Measurements from ENCODE around the gene PWWP2A.

Gene PWWP2A

GRCh38 chr5:160105686-160106360 is 13.4 kb downstream of the PWWP2A start:
- no peak for TF ChIP-seq POLR2A (IDR thresholded peaks at IDR 0.05; ENCODE audit: low read depth, low read length)
- FAIRE-seq: no peak
- no peak for DNase-seq (ENCODE audit: insufficient read length, low spot score)

- TF ChIP-seq POLR2A (IDR thresholded peaks at IDR 0.05; ENCODE audit: low read depth, low read length): no peak
- FAIRE-seq (no peak), DNase-seq (ENCODE audit: insufficient read length, low spot score) (no peak)
Observed at GRCh38 chr5:160097991-160098390, 21.3 kb downstream of the PWWP2A start.

DNA sequence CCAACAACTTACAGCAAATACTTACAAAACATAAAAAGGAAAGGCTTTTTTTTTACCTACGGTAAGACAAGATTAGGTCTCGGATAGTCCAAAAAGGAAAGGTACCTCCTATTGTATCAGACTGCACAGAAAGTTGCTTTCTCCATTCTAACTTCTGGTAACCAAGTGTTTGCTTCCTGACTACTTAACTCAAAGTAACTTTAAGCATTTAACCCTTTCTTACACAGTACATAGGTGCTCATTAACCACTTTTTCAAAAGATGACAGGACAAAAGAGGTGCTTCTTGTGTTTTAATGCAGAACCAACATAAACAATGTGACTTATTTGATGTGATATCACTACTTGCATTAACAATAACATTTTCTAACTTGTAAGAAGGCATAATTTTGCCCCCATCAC is 23.1 kb downstream of the PWWP2A start:
- no peak for TF ChIP-seq POLR2A (IDR thresholded peaks at IDR 0.05; ENCODE audit: low read depth, low read length)
- FAIRE-seq (no peak), DNase-seq (ENCODE audit: insufficient read length, low spot score) (no peak)

- DNase-seq (ENCODE audit: insufficient read length, low spot score): no peak
- no peak for FAIRE-seq
- no peak for TF ChIP-seq POLR2A (IDR thresholded peaks at IDR 0.05; ENCODE audit: low read depth, low read length)
Observed at GRCh38 chr5:160092960-160093707, 26.1 kb downstream of the PWWP2A start.

- FAIRE-seq (peak; percentile 45), DNase-seq (ENCODE audit: insufficient read length, low spot score) (no peak)
- no peak for TF ChIP-seq POLR2A (IDR thresholded peaks at IDR 0.05; ENCODE audit: low read depth, low read length)
Observed at GRCh38 chr5:160092514-160092913, 26.7 kb downstream of the PWWP2A start.

DNA sequence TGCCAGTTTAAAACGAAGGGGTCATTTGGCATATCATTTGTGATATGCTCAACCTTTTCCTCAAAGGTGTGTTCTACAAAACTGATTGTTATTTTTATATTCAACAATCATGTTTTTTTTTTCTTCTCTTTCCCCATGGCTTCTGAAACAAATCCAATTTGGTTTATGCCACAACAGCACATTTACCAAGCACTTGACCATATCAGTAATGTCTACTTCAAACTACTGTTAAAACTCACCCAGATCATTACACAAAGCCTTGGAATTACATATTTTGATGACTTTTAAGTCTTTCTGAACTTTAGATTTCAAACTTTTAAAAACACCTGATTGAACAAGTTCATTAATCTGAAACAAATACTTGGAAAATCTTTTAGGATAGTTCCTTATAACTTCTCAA is 29.2 kb downstream of the PWWP2A start:
- no peak for DNase-seq (ENCODE audit: insufficient read length, low spot score)
- FAIRE-seq: no peak
- TF ChIP-seq POLR2A (IDR thresholded peaks at IDR 0.05; ENCODE audit: low read depth, low read length): no peak

DNA sequence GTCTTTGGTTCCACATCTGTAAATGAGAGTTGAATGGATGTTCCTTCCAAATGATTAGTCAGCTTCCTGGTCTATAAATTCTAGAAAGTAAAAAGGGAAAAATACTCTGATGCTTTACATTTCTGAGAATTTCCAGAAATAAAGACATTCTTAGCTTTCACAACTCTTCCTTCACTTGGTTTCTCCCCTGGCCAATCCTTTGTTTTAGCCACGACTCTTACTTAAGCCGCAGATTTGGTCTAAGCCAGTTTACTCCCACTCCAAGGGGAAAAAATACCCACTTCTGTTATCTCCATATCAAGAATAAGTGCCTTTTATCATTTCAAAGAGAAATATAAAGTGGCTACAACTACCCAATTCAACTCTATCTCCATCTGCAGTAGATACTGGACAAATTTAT is 29.7 kb downstream of the PWWP2A start:
- no peak for DNase-seq (ENCODE audit: insufficient read length, low spot score)
- FAIRE-seq: no peak
- TF ChIP-seq POLR2A (IDR thresholded peaks at IDR 0.05; ENCODE audit: low read depth, low read length): no peak

DNA sequence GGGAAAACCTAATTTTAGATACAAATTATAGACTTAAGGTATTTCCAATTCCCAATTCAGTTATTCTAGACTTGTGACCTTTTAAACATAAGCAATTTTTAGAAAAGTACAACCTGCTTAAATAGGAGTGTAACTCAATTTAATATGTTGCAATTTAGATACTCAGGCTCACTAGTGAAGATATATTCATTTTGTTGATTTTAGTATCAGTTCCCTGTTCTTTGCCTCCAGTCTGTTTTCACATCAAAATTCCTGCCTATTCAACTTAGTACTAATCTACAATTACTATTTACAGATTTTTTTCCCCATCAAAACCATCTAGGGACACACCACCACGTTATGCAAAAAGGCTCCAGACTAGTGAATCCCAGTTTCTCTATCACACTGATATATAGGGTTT is 30.4 kb downstream of the PWWP2A start:
- FAIRE-seq (no peak), DNase-seq (ENCODE audit: insufficient read length, low spot score) (no peak)
- no peak for TF ChIP-seq POLR2A (IDR thresholded peaks at IDR 0.05; ENCODE audit: low read depth, low read length)

GRCh38 chr5:160087199-160087598 is 32.1 kb downstream of the PWWP2A start:
- TF ChIP-seq POLR2A (IDR thresholded peaks at IDR 0.05; ENCODE audit: low read depth, low read length): no peak
- DNase-seq (ENCODE audit: insufficient read length, low spot score): no peak
- no peak for FAIRE-seq

DNA sequence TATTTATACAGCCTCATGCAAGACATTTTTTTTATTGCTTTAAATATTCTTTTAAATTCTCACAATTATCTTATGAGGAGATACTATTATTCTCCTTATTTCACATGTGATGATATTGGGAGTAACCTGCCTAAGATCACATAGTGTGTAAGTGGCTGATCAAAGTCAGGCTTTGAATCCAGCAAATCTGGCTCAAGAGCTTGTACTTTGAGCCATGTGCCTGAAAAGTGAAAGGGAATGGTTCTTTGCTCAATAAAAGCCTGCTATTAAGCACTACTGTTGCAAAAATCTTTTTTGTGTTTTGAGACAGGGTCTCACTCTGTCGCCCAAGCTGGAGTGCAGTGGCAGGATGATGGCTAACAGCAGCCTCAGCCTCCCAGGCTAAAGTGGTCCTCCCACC is 35.1 kb downstream of the PWWP2A start:
- DNase-seq (ENCODE audit: insufficient read length, low spot score) (no peak), FAIRE-seq (no peak)
- no peak for TF ChIP-seq POLR2A (IDR thresholded peaks at IDR 0.05; ENCODE audit: low read depth, low read length)

DNA sequence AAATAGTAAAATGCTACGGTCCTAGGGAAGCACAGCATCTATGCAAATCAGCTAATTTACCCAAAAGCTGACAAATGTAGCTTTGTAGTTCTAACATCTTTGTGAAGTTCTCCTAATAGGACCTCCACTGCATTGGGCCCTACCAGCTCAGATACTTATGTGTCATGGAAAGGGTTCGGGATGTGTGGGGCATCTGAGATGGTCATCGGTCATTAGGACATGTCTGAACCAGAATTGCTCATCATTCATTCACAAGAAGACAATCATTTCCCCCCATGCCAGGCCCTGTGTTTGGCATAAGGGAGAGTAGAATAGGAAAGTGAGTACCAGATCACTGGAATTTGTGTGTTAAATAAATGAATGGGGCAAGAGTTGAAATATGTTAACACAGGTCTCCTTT is 35.7 kb downstream of the PWWP2A start:
- DNase-seq (ENCODE audit: insufficient read length, low spot score) (peak; percentile 40), FAIRE-seq (no peak)
- no peak for TF ChIP-seq POLR2A (IDR thresholded peaks at IDR 0.05; ENCODE audit: low read depth, low read length)

DNA sequence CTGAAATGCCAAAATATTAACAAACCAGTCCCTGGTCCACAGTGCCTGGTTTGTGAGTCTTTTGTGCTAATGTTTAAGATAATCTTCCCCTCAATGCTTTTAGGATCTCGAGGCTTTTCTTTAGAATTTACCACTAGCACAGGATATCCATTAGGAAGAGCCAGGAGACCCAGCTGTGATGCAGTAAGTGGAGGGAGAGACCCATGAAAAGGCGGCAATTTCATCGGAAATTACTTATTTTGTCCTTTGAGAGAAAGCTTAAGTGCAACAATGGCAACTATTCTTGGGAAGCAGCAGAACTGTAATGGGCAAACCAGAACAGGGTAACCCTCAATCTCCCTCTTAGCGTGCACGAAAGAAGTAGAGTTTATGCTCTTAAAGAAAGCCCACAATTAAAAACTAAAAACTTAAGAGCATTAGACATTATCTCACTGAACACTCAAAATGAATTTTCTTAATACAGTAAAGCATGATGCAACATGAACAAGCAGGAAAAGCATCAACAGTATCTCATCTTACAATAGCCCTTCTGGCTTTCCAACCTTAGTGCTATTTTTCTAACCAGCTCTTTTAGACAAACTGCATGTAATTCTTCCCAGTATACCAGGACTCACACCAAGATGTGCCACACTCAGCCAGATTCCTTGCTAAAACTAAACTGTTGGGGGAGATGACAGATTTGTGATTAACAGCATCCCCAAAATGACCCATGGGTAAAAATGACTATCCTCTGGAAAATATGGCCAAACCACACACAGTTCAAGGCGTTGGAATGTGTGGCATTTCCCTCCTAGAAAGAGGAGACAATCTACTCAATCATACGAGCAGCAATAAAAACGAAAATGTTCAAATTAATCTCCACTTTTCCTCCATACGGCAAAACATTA is 36.4 kb downstream of the PWWP2A start:
- DNase-seq (ENCODE audit: insufficient read length, low spot score) (peak; percentile 39), FAIRE-seq (peak; percentile 91)
- no peak for TF ChIP-seq POLR2A (IDR thresholded peaks at IDR 0.05; ENCODE audit: low read depth, low read length)

DNA sequence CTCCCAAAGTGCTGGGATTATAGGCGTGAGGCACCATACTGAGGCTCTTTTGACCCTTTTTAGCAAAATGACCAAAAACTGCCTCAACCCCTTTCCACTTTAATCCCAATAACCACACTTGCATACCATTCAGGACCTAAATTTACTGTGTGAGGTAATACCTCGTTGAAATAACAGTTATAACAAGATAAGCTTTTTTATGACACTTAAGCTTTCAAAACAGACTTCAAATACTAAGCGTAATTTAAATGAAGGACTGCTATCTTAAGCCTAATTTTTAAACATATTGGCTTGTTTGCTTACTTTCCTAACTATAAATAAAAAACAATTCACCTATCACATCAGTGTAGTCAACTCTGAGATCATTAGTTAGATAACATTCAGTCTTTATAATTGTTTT is 37.8 kb downstream of the PWWP2A start:
- DNase-seq (ENCODE audit: insufficient read length, low spot score) (no peak), FAIRE-seq (no peak)
- TF ChIP-seq POLR2A (IDR thresholded peaks at IDR 0.05; ENCODE audit: low read depth, low read length): no peak

DNA sequence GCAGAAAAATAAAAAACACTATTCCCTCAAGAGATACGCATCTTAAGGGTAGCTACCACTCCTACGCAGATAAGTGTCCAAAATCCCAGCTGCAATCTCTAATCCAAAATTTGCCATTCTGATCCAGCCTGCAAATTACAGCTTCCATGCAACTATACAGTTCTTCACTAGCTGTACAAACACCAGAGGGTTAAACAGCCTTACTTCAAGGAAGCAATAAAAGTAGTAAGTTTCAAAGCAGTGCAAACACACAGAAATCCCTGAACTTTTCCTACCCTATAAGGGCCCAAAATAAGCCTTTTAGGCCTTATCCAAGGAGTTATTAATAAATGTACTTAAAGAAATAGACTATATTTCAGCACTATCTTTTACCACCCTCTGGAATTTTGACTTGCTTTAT is 39.5 kb downstream of the PWWP2A start:
- FAIRE-seq (no peak), DNase-seq (ENCODE audit: insufficient read length, low spot score) (no peak)

More for the DNA sequence above, 39.5 kb downstream of the PWWP2A start:
- no peak for TF ChIP-seq POLR2A (IDR thresholded peaks at IDR 0.05; ENCODE audit: low read depth, low read length)

Measured in H54 (cell line).